ENCODE results near the gene CCDC112. TPM values are rescaled to one million over a fixed set of nuclear protein-coding genes. Genes with fewer than 3 reads are reported as not detected.

CCDC112 gene
- total and polyA plus RNA-seq, 2 of the 13 experiments (the other 11 are each of a cell fraction or from before 2014, with no cell fraction given) = 1.1 to 2.8 TPM

GRCh38 chr5:115246361-115246991 is 50.0 kb downstream of the CCDC112 start (continued):
- no peak for TF ChIP-seq ZNF281 (CRISPR knock-in tag; IDR thresholded peaks at IDR 0.05; ENCODE audit: borderline replicate concordance)
- peak; percentile 72 for TF ChIP-seq RAD21 (CRISPR knock-in tag; IDR thresholded peaks at IDR 0.05)
- no peak for TF ChIP-seq RCOR2 (CRISPR knock-in tag; IDR thresholded peaks at IDR 0.05)
- TF ChIP-seq MXD1 (CRISPR knock-in tag; IDR thresholded peaks at IDR 0.05) = no peak
- no peak for TF ChIP-seq ZNF260 (CRISPR knock-in tag; IDR thresholded peaks at IDR 0.05; ENCODE audit: borderline replicate concordance, low read depth)
- TF ChIP-seq ZNF317 (CRISPR knock-in tag; IDR thresholded peaks at IDR 0.05) = no peak
- no peak for TF ChIP-seq HOXA5 (CRISPR knock-in tag; IDR thresholded peaks at IDR 0.05)
- no peak for TF ChIP-seq ZBTB46 (CRISPR knock-in tag; IDR thresholded peaks at IDR 0.05; ENCODE audit: borderline replicate concordance)
- TF ChIP-seq MAFG (CRISPR knock-in tag; IDR thresholded peaks at IDR 0.05) = no peak
- TF ChIP-seq ZMAT5 (CRISPR knock-in tag; IDR thresholded peaks at IDR 0.05; ENCODE audit: borderline replicate concordance, low read depth) = no peak
- no peak for TF ChIP-seq RARG (CRISPR knock-in tag; IDR thresholded peaks at IDR 0.05; ENCODE audit: low read depth)
- no peak for TF ChIP-seq THYN1 (CRISPR knock-in tag; IDR thresholded peaks at IDR 0.05; ENCODE audit: borderline replicate concordance, low read depth)
- no peak for TF ChIP-seq HES4 (CRISPR knock-in tag; IDR thresholded peaks at IDR 0.05; ENCODE audit: borderline replicate concordance)
- TF ChIP-seq ARID5B (CRISPR knock-in tag; IDR thresholded peaks at IDR 0.05) = 0 out of 2 replicates have a peak, but pooled peaks have one; percentile 12
- no peak for TF ChIP-seq KLF16 (CRISPR knock-in tag; IDR thresholded peaks at IDR 0.05)
- TF ChIP-seq MLLT10 (CRISPR knock-in tag; IDR thresholded peaks at IDR 0.05) = no peak
- peak; percentile 84; the same call in 1 of the 2 replicates for TF ChIP-seq ARID3A (IDR thresholded peaks at IDR 0.05; ENCODE audit: low read depth, low read length)
